ENCODE data around the gene PDE6C. TPM values are rescaled to one million over a fixed set of nuclear protein-coding genes. Genes with fewer than 3 reads are reported as not detected.

PDE6C gene
- total RNA-seq, 1 experiment from 2014 or later = not detected

DNA sequence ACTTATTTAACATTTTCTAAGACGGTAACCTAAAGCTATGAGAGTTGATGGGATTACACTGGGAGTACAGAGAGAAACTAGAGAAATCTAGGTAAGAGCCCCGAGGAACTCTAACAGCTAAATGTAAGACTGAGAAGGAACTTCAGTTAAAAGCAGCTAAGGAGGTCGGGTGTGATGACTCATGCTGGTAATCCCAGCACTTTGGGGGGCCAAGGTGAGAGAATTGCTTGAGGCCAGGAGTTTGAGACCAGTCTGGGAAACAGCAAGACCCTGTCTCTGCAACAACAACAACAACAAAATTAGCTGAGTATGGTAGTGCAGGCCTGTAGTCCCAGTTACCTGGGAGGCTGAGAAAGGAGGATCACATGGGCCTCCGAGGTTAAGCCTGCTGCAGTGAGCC lies 66.0 kb downstream of the PDE6C start:
- Mint-ChIP-seq H3K9me3 (no peaks in the 10 kb centered on the region), H3K27me3 (ENCODE audit: low read depth) (no peaks in the 10 kb centered on the region), H3K4me3 (no peak overlapping the region), H3K27ac (no peak overlapping the region), H3K4me1 (no peaks in the 10 kb centered on the region), H3K36me3 (peaks cover 27% of the 10 kb centered on the region)
- DNase-seq (ENCODE audit: low spot score) (no peak), ATAC-seq (no peak)
- TF ChIP-seq RORB (CRISPR knock-in tag; IDR thresholded peaks at IDR 0.05) (no peak), PRRX2 (CRISPR knock-in tag; IDR thresholded peaks at IDR 0.05) (no peak), ZNF219 (CRISPR knock-in tag; IDR thresholded peaks at IDR 0.05; ENCODE audit: borderline replicate concordance) (no peak), ZMAT4 (CRISPR knock-in tag; IDR thresholded peaks at IDR 0.05) (no peak), FOXK1 (CRISPR knock-in tag; IDR thresholded peaks at IDR 0.05) (no peak), ZNF423 (CRISPR knock-in tag; IDR thresholded peaks at IDR 0.05) (no peak), ZNF263 (CRISPR knock-in tag; IDR thresholded peaks at IDR 0.05; ENCODE audit: low read depth) (no peak), IRF1 (CRISPR knock-in tag; IDR thresholded peaks at IDR 0.05) (no peak), CREM (CRISPR knock-in tag; IDR thresholded peaks at IDR 0.05) (no peak), ETV6 (CRISPR knock-in tag; IDR thresholded peaks at IDR 0.05) (no peak)
- TF ChIP-seq, protein P1, sequence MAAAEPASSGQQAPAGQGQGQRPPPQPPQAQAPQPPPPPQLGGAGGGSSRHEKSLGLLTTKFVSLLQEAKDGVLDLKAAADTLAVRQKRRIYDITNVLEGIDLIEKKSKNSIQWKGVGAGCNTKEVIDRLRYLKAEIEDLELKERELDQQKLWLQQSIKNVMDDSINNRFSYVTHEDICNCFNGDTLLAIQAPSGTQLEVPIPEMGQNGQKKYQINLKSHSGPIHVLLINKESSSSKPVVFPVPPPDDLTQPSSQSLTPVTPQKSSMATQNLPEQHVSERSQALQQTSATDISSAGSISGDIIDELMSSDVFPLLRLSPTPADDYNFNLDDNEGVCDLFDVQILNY (CRISPR knock-in tag; IDR thresholded peaks at IDR 0.05) = no peak
- TF ChIP-seq, protein P2, sequence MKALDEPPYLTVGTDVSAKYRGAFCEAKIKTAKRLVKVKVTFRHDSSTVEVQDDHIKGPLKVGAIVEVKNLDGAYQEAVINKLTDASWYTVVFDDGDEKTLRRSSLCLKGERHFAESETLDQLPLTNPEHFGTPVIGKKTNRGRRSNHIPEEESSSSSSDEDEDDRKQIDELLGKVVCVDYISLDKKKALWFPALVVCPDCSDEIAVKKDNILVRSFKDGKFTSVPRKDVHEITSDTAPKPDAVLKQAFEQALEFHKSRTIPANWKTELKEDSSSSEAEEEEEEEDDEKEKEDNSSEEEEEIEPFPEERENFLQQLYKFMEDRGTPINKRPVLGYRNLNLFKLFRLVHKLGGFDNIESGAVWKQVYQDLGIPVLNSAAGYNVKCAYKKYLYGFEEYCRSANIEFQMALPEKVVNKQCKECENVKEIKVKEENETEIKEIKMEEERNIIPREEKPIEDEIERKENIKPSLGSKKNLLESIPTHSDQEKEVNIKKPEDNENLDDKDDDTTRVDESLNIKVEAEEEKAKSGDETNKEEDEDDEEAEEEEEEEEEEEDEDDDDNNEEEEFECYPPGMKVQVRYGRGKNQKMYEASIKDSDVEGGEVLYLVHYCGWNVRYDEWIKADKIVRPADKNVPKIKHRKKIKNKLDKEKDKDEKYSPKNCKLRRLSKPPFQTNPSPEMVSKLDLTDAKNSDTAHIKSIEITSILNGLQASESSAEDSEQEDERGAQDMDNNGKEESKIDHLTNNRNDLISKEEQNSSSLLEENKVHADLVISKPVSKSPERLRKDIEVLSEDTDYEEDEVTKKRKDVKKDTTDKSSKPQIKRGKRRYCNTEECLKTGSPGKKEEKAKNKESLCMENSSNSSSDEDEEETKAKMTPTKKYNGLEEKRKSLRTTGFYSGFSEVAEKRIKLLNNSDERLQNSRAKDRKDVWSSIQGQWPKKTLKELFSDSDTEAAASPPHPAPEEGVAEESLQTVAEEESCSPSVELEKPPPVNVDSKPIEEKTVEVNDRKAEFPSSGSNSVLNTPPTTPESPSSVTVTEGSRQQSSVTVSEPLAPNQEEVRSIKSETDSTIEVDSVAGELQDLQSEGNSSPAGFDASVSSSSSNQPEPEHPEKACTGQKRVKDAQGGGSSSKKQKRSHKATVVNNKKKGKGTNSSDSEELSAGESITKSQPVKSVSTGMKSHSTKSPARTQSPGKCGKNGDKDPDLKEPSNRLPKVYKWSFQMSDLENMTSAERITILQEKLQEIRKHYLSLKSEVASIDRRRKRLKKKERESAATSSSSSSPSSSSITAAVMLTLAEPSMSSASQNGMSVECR (CRISPR knock-in tag; IDR thresholded peaks at IDR 0.05; ENCODE audit: borderline replicate concordance) = no peak
- TF ChIP-seq, protein P3, sequence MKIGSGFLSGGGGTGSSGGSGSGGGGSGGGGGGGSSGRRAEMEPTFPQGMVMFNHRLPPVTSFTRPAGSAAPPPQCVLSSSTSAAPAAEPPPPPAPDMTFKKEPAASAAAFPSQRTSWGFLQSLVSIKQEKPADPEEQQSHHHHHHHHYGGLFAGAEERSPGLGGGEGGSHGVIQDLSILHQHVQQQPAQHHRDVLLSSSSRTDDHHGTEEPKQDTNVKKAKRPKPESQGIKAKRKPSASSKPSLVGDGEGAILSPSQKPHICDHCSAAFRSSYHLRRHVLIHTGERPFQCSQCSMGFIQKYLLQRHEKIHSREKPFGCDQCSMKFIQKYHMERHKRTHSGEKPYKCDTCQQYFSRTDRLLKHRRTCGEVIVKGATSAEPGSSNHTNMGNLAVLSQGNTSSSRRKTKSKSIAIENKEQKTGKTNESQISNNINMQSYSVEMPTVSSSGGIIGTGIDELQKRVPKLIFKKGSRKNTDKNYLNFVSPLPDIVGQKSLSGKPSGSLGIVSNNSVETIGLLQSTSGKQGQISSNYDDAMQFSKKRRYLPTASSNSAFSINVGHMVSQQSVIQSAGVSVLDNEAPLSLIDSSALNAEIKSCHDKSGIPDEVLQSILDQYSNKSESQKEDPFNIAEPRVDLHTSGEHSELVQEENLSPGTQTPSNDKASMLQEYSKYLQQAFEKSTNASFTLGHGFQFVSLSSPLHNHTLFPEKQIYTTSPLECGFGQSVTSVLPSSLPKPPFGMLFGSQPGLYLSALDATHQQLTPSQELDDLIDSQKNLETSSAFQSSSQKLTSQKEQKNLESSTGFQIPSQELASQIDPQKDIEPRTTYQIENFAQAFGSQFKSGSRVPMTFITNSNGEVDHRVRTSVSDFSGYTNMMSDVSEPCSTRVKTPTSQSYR (CRISPR knock-in tag; IDR thresholded peaks at IDR 0.05) = no peak
- TF ChIP-seq, protein P4, sequence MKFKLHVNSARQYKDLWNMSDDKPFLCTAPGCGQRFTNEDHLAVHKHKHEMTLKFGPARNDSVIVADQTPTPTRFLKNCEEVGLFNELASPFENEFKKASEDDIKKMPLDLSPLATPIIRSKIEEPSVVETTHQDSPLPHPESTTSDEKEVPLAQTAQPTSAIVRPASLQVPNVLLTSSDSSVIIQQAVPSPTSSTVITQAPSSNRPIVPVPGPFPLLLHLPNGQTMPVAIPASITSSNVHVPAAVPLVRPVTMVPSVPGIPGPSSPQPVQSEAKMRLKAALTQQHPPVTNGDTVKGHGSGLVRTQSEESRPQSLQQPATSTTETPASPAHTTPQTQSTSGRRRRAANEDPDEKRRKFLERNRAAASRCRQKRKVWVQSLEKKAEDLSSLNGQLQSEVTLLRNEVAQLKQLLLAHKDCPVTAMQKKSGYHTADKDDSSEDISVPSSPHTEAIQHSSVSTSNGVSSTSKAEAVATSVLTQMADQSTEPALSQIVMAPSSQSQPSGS (CRISPR knock-in tag; IDR thresholded peaks at IDR 0.05; ENCODE audit: borderline replicate concordance, low read depth) = no peak
- POLR2A ChIA-PET = no interaction called here
- CTCF ChIA-PET = interaction anchor here (1.3 to 4.5 kb wide), 2 partner anchors 82 to 124 kb away, joined by 3 to 71 read pairs; no protein-coding TSS in a partner anchor
